ENCODE results near the gene FADS1.

Gene FADS1

GRCh38 chr11:61797263-61797944 is 19.4 kb downstream of the FADS1 start:
- DNase-seq (ENCODE audit: insufficient read length, low spot score) (peak; percentile 65), FAIRE-seq (no peak)

GRCh38 chr11:61795876-61796526 is 20.8 kb downstream of the FADS1 start:
- no peak for FAIRE-seq
- DNase-seq (ENCODE audit: insufficient read length, low spot score), result no peak

GRCh38 chr11:61795459-61795858 is 21.3 kb downstream of the FADS1 start:
- FAIRE-seq (no peak), DNase-seq (ENCODE audit: insufficient read length, low spot score) (no peak)

GRCh38 chr11:61794579-61794978 is 22.2 kb downstream of the FADS1 start:
- DNase-seq (ENCODE audit: insufficient read length, low spot score) (no peak), FAIRE-seq (no peak)

GRCh38 chr11:61793829-61794204 is 23.0 kb downstream of the FADS1 start:
- FAIRE-seq (no peak), DNase-seq (ENCODE audit: insufficient read length, low spot score) (no peak)

- DNase-seq (ENCODE audit: insufficient read length, low spot score) (no peak), FAIRE-seq (no peak)
Measured at GRCh38 chr11:61793083-61793828, 23.5 kb downstream of the FADS1 start.

- FAIRE-seq, result no peak
Measured at GRCh38 chr11:61792310-61793082, 24.3 kb downstream of the FADS1 start, which contains the start of the genes FEN1 and TMEM258. Gene FEN1, plus strand, starts transcription at chr11:61792911. Its CDS starts 2,451 bp downstream, at chr11:61795362. Gene TMEM258, minus strand, starts transcription at chr11:61792599. Its CDS starts 41 bp downstream, at chr11:61792558.

GRCh38 chr11:61791737-61792309 is 25.0 kb downstream of the FADS1 start:
- FAIRE-seq, result no peak
- DNase-seq (ENCODE audit: insufficient read length, low spot score), result peak; percentile 71

More at GRCh38 chr11:61792310-61793082, 24.3 kb downstream of the FADS1 start, which contains the start of the genes FEN1 and TMEM258:
- peak; percentile 92 for DNase-seq (ENCODE audit: insufficient read length, low spot score)

GRCh38 chr11:61787928-61788491 is 28.8 kb downstream of the FADS1 start:
- DNase-seq (ENCODE audit: insufficient read length, low spot score) (peak; percentile 40), FAIRE-seq (no peak)

- FAIRE-seq (no peak), DNase-seq (ENCODE audit: insufficient read length, low spot score) (no peak)
Measured at GRCh38 chr11:61785837-61786402, 30.9 kb downstream of the FADS1 start.

- DNase-seq (ENCODE audit: insufficient read length, low spot score) (no peak), FAIRE-seq (no peak)
Measured at GRCh38 chr11:61784506-61784805, 32.3 kb downstream of the FADS1 start.

GRCh38 chr11:61783717-61784505 is 32.9 kb downstream of the FADS1 start:
- no peak for DNase-seq (ENCODE audit: insufficient read length, low spot score)
- FAIRE-seq, result no peak

GRCh38 chr11:61782841-61783240 is 34.0 kb downstream of the FADS1 start:
- FAIRE-seq (no peak), DNase-seq (ENCODE audit: insufficient read length, low spot score) (no peak)

GRCh38 chr11:61782299-61782698 is 34.5 kb downstream of the FADS1 start:
- no peak for FAIRE-seq
- DNase-seq (ENCODE audit: insufficient read length, low spot score), result no peak

GRCh38 chr11:61781585-61781984 is 35.2 kb downstream of the FADS1 start:
- no peak for DNase-seq (ENCODE audit: insufficient read length, low spot score)
- no peak for FAIRE-seq

- FAIRE-seq (no peak), DNase-seq (ENCODE audit: insufficient read length, low spot score) (no peak)
Measured at GRCh38 chr11:61780581-61781162, 36.1 kb downstream of the FADS1 start.

GRCh38 chr11:61779666-61780525 is 36.9 kb downstream of the FADS1 start:
- FAIRE-seq (no peak), DNase-seq (ENCODE audit: insufficient read length, low spot score) (no peak)
